Testis (tissue), 2 donors: ENCODE results near the gene HMX3.

Experiments
- CTCF ChIP-seq, 3 experiments: fragments of 450-650 bp in 2 of 3; fragments of 200-600 bp in 1 of 3; sonication (generic) in 1 of 3; IDR thresholded peaks; one replicate each; pipeline ENCODE4 v1.5.1; 2016 to 2019; ENCODE audit warnings: antibody characterized with exemption in 3 of 3, mild to moderate bottlenecking in 2 of 3, moderate library complexity in 1 of 3
- POLR2A ChIP-seq: fragments of 450-650 bp; IDR thresholded peaks from one replicate; pipeline ENCODE4 v1.6.1; 2017; ENCODE audit warnings: antibody characterized with exemption, mild to moderate bottlenecking, moderate library complexity

GRCh38 chr10:123134915-123135414, 805 bp upstream of the HMX3 start:
- TF ChIP-seq CTCF (IDR thresholded peaks at IDR 0.05) (no peak), POLR2A (no peak)
